Measurements from ENCODE around the gene CXADR.

- TF ChIP-seq POLR2A (IDR thresholded peaks at IDR 0.05; ENCODE audit: low read depth, low read length) = no peak
- no peak for TF ChIP-seq POLR2AphosphoS5 (IDR thresholded peaks at IDR 0.05; ENCODE audit: low read depth, low read length)
- TF ChIP-seq TAF1 (IDR thresholded peaks at IDR 0.05; ENCODE audit: low read depth, low read length) = no peak
- TF ChIP-seq SPI1 (IDR thresholded peaks at IDR 0.05; ENCODE audit: low read depth, low read length) = no peak
- TF ChIP-seq POU2F2 (IDR thresholded peaks at IDR 0.05; ENCODE audit: low read depth, low read length) = no peak
Measured at GRCh38 chr21:17479606-17480005, 33.2 kb upstream of the CXADR start.

Measured in GM12891 (cell line).